GM12878 (cell line): ENCODE measurements around the gene CAMTA1. TPM values are rescaled to one million over a fixed set of nuclear protein-coding genes. Genes with fewer than 3 reads are reported as not detected.

Experiments used
- ATAC-seq: fragments of 200-7000 bp; cut with Tn5 transposase; 3 replicates; pipeline ENCODE4 v1.9.1; 2020; ENCODE audit warnings: mild to moderate bottlenecking, moderate library complexity
- BruUV-seq: library from RNA; stranded (reverse); fragments of 400-500 nt; replicated peaks from 2 replicates; lab custom pipeline; 2021; lab: Mats Ljungman, UMichigan
- CTCF ChIA-PET: fragments of 300-600 bp; sonication (Branson Sonifier 250); formaldehyde crosslinking; extraction: SDS; loops from one replicate; lab custom pipeline; 2021; ENCODE audit warnings: inconsistent platforms; lab: Yijun Ruan, JAX
- POLR2A ChIA-PET: fragments of 350-600 bp; formaldehyde crosslinking; extraction: SDS; loops from one replicate; lab custom pipeline; 2021; ENCODE audit warnings: inconsistent platforms; lab: Charles Lee
- RAD21 ChIA-PET: fragments of 300-600 bp; sonication (Branson Sonifier 250); formaldehyde crosslinking; loops from one replicate; lab custom pipeline; 2023; ENCODE audit warnings: antibody characterized with exemption; ENCODE audit not compliant: unreplicated experiment; lab: Charles Lee
- SMC1A ChIA-PET: fragments of 300-600 bp; sonication (Branson Sonifier 250); formaldehyde crosslinking; loops from one replicate; lab custom pipeline; 2023; ENCODE audit not compliant: unreplicated experiment, uncharacterized antibody; lab: Charles Lee
- DNase-seq: peaks from one replicate; pipeline ENCODE4 v3.0.0-alpha.2; 2011; ENCODE audit warnings: low read depth, low spot score
- FAIRE-seq: peaks from 3 replicates; lab custom pipeline; 2011; peaks lifted over from hg19 to GRCh38; lab: Jason Lieb, UNC
- H2AFZ ChIP-seq: 2 replicates; pipeline ENCODE4 v1.6.0; 2011; ENCODE audit warnings: low read depth, low read length, control low read depth; ENCODE audit not compliant: control insufficient read depth
- H3K27ac ChIP-seq: 2 replicates; pipeline ENCODE4 v1.5.1; 2011; ENCODE audit warnings: control low read depth; ENCODE audit not compliant: control insufficient read depth, insufficient read depth
- H3K27me3 ChIP-seq, 2 experiments: replicated peaks in 1 of 2; 2 replicates each; pipeline versions ENCODE4 v1.6.0 to v1.6.1; 2011; ENCODE audit warnings: low read length in 1 of 2; ENCODE audit not compliant: control insufficient read depth in 2 of 2, insufficient read depth in 2 of 2
- H3K36me3 ChIP-seq, 2 experiments: 2 replicates each; pipeline ENCODE4 v1.5.1; 2011; ENCODE audit warnings: low read length in 1 of 2; ENCODE audit not compliant: control insufficient read depth in 2 of 2, insufficient read depth in 2 of 2
- H3K4me1 ChIP-seq: 2 replicates; pipeline ENCODE4 v1.6.1; 2011; ENCODE audit warnings: mild to moderate bottlenecking, low read length, moderate library complexity, mixed read lengths; ENCODE audit not compliant: control insufficient read depth, insufficient read depth
- H3K4me2 ChIP-seq: 2 replicates; pipeline ENCODE4 v1.6.0; 2011; ENCODE audit warnings: control low read depth; ENCODE audit not compliant: control insufficient read depth, insufficient read depth
- H3K4me3 ChIP-seq: fragments of 200-600 bp; sonication (generic); 2 replicates; pipeline ENCODE4 v1.5.1; 2016
- H3K79me2 ChIP-seq: 2 replicates; pipeline ENCODE4 v1.6.0; 2011; ENCODE audit warnings: low read length; ENCODE audit not compliant: control insufficient read depth, insufficient read depth
- H3K9ac ChIP-seq: 2 replicates; pipeline ENCODE4 v1.8.0; 2011; ENCODE audit warnings: low read length, control low read depth, mixed read lengths; ENCODE audit not compliant: control insufficient read depth, insufficient read depth
- H3K9me3 ChIP-seq: replicated peaks from 3 replicates; pipeline ENCODE4 v1.5.1; 2011; ENCODE audit warnings: mild to moderate bottlenecking, low read length; ENCODE audit not compliant: control insufficient read depth, insufficient read depth
- H4K20me1 ChIP-seq: 2 replicates; pipeline ENCODE4 v1.6.0; 2011; ENCODE audit not compliant: control insufficient read depth, insufficient read depth
- EED ChIP-seq: sonication (generic); IDR thresholded peaks from 2 replicates; pipeline ENCODE4 v1.6.1; 2016; ENCODE audit warnings: antibody characterized with exemption, low read depth
- EZH2 ChIP-seq: IDR thresholded peaks from 2 replicates; pipeline ENCODE4 v1.6.1; 2012; ENCODE audit warnings: low read depth, mild to moderate bottlenecking, control low read depth, inconsistent platforms, low read length, borderline replicate concordance; ENCODE audit not compliant: control insufficient read depth
- GABPA ChIP-seq: IDR thresholded peaks from 2 replicates; pipeline ENCODE4 v1.6.1; 2014; ENCODE audit warnings: antibody characterized with exemption, low read depth, mild to moderate bottlenecking, inconsistent platforms
- JUNB ChIP-seq: IDR thresholded peaks from 2 replicates; pipeline ENCODE4 v1.6.1; 2016; ENCODE audit warnings: antibody characterized with exemption, mild to moderate bottlenecking
- KDM1A ChIP-seq: fragments of 200-600 bp; sonication (generic); IDR thresholded peaks from 2 replicates; pipeline ENCODE4 v1.6.1; 2016; ENCODE audit warnings: borderline replicate concordance
- NR2F1 ChIP-seq: fragments of 450-650 bp; conservative IDR thresholded peaks from 2 replicates; pipeline ENCODE4 v1.6.1; 2017; ENCODE audit warnings: mild to moderate bottlenecking
- RBBP5 ChIP-seq: fragments of 200-600 bp; sonication (generic); conservative IDR thresholded peaks from 2 replicates; pipeline ENCODE4 v1.6.1; 2016
- TCF3 ChIP-seq: IDR thresholded peaks from 2 replicates; pipeline ENCODE4 v1.6.1; 2012; ENCODE audit warnings: low read depth, mild to moderate bottlenecking, low read length, borderline replicate concordance; ENCODE audit not compliant: insufficient read depth
- YY1 ChIP-seq: IDR thresholded peaks from 2 replicates; pipeline ENCODE4 v1.6.1; 2011; ENCODE audit warnings: low read depth, mild to moderate bottlenecking, low read length
- ZNF217 ChIP-seq: fragments of 450-650 bp; IDR thresholded peaks from 2 replicates; pipeline ENCODE4 v1.6.1; 2017; ENCODE audit warnings: antibody characterized with exemption, mild to moderate bottlenecking
- WGBS: methylation state at CpG from one replicate; pipeline ENCODE4 v1.1.6; 2016; ENCODE audit warnings: low lambda C conversion rate; ENCODE audit not compliant: insufficient replicate concordance, insufficient coverage; ENCODE audit errors: missing lambda C conversion rate; 5-methylcytosine and 5-hydroxymethylcytosine counted together
- in situ Hi-C: fragments of 300-500 bp; cut with MboI; formaldehyde crosslinking; loops from 9 replicates; pipeline ENCODE4 v1.14.3; 2018; ENCODE audit warnings: mixed read lengths
- intact Hi-C: fragments of 100-400 bp; cut with micrococcal nuclease; formaldehyde crosslinking; loops from one replicate; pipeline ENCODE4 v1.14.2; 2022; ENCODE audit not compliant: unreplicated experiment
- polyA plus RNA-seq, 11 experiments: library from polyadenylated mRNA; depleted of rRNA in 4 of 11; unstranded in 6 of 11; stranded (reverse) in 5 of 11; fragments of >200 nt; fragmentation: Nextera tagmentation in 4 of 11; fragmentation: Illumina TruSeq in 1 of 11; extraction: Ambion mirVana in 4 of 11; extraction: Trizol in 1 of 11; gene quantifications; 1 replicate in 1 of 11; 2 replicates in 10 of 11; pipeline versions ENCODE4 v1.2.1 to v1.2.3, GENCODE V29; 2011 to 2016; ENCODE audit warnings: inconsistent platforms in 2 of 11, missing spikeins in 2 of 11, low read depth in 1 of 11
- total RNA-seq, 4 experiments: library from RNA; depleted of rRNA in 3 of 4; stranded (reverse); fragments of >200 nt in 3 of 4; fragmentation: Illumina TruSeq in 1 of 4; extraction: Trizol in 1 of 4; gene quantifications; 2 replicates each; pipeline versions ENCODE4 v1.2.1 to v1.2.3, GENCODE V29; 2013 to 2021
- TF ChIP-seq, protein P1 (sequence below): fragments of 450-650 bp; formaldehyde crosslinking; IDR thresholded peaks from 2 replicates; pipeline ENCODE4 v1.4.0; 2020; ENCODE audit warnings: mild to moderate bottlenecking, moderate library complexity
- TF ChIP-seq, protein P2 (sequence below), 3 experiments: IDR thresholded peaks in 2 of 3; conservative IDR thresholded peaks in 1 of 3; 2 replicates each; pipeline ENCODE4 v1.5.1; 2011; ENCODE audit warnings: low read depth in 3 of 3, low read length in 3 of 3, mild to moderate bottlenecking in 3 of 3, control low read depth in 2 of 3, moderate library complexity in 2 of 3, inconsistent platforms in 1 of 3, mixed read lengths in 1 of 3; ENCODE audit not compliant: control insufficient read depth in 2 of 3, insufficient read depth in 1 of 3; ENCODE audit errors: extremely low read depth in 1 of 3
- TF ChIP-seq, protein P3 (sequence below): IDR thresholded peaks from 2 replicates; pipeline ENCODE4 v1.6.1; 2012; ENCODE audit warnings: improper control_type of control experiment, low read depth, low read length; ENCODE audit not compliant: insufficient replicate concordance
- TF ChIP-seq, protein P4 (sequence below): IDR thresholded peaks from 2 replicates; pipeline ENCODE4 v1.6.1; 2011; ENCODE audit warnings: low read depth, mild to moderate bottlenecking, low read length, moderate library complexity, borderline replicate concordance; ENCODE audit errors: extremely low read depth

CAMTA1 gene
- total and polyA plus RNA-seq, 10 of the 15 experiments (the other 5 are each of a cell fraction or from before 2014, with no cell fraction given) = 37.7 to 148 (median 76.4) TPM

DNA sequence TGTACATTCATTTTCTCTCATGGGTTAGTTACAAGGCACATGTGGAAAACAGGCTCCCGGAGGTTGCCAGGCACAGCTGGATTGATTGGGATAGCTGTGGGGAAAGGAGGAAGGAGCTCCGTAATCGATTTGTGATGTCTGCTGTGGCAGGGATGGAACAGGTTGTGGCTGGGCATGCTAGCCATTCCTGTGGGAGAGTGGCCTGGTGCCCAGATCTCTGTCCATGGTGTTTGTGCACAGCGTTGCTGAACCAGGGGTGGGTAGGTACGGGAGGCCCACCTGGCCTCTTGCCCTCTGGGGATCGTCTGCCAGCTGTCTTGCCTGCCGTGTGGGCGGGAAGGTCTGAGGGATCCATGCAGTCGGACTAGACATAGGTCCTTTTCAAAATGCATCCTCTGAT, 683.0 kb downstream of the CAMTA1 start:
- RAD21 ChIA-PET = no interaction called here
- ATAC-seq (no peak), FAIRE-seq (no peak), DNase-seq (no peak)
- Histone ChIP-seq H4K20me1 (no peaks in the 10 kb centered on the region), H3K36me3 (no peaks in the 10 kb centered on the region), H3K4me3 (no peak overlapping the region), H3K9me3 (no peaks in the 10 kb centered on the region), H3K27ac (no peak overlapping the region), H2AFZ (no peak overlapping the region), H3K79me2 (no peaks in the 10 kb centered on the region), H3K9ac (no peak overlapping the region), H3K4me1 (peaks cover 10% of the 10 kb centered on the region), H3K27me3 (peaks cover 0 to 2% of the 10 kb centered on the region in 2 experiments; a peak in 2 of 4 replicates), H3K4me2 (no peak overlapping the region)
- CTCF ChIA-PET = no interaction called here
- POLR2A ChIA-PET = no interaction called here
- intact Hi-C loops (no loop called here), in situ Hi-C loops (no loop called here)
- SMC1A ChIA-PET = no interaction called here
- BruUV-seq = no TSS peak
- WGBS = 12% methylated on average over 9 of the region's 9 CpGs
- TF ChIP-seq, protein P1, sequence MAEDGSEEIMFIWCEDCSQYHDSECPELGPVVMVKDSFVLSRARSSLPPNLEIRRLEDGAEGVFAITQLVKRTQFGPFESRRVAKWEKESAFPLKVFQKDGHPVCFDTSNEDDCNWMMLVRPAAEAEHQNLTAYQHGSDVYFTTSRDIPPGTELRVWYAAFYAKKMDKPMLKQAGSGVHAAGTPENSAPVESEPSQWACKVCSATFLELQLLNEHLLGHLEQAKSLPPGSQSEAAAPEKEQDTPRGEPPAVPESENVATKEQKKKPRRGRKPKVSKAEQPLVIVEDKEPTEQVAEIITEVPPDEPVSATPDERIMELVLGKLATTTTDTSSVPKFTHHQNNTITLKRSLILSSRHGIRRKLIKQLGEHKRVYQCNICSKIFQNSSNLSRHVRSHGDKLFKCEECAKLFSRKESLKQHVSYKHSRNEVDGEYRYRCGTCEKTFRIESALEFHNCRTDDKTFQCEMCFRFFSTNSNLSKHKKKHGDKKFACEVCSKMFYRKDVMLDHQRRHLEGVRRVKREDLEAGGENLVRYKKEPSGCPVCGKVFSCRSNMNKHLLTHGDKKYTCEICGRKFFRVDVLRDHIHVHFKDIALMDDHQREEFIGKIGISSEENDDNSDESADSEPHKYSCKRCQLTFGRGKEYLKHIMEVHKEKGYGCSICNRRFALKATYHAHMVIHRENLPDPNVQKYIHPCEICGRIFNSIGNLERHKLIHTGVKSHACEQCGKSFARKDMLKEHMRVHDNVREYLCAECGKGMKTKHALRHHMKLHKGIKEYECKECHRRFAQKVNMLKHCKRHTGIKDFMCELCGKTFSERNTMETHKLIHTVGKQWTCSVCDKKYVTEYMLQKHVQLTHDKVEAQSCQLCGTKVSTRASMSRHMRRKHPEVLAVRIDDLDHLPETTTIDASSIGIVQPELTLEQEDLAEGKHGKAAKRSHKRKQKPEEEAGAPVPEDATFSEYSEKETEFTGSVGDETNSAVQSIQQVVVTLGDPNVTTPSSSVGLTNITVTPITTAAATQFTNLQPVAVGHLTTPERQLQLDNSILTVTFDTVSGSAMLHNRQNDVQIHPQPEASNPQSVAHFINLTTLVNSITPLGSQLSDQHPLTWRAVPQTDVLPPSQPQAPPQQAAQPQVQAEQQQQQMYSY = no peak
- no peak for TF ChIP-seq TCF3
- TF ChIP-seq JUNB = no peak
- TF ChIP-seq EED = no peak
- no peak for TF ChIP-seq YY1
- TF ChIP-seq, protein P2, sequence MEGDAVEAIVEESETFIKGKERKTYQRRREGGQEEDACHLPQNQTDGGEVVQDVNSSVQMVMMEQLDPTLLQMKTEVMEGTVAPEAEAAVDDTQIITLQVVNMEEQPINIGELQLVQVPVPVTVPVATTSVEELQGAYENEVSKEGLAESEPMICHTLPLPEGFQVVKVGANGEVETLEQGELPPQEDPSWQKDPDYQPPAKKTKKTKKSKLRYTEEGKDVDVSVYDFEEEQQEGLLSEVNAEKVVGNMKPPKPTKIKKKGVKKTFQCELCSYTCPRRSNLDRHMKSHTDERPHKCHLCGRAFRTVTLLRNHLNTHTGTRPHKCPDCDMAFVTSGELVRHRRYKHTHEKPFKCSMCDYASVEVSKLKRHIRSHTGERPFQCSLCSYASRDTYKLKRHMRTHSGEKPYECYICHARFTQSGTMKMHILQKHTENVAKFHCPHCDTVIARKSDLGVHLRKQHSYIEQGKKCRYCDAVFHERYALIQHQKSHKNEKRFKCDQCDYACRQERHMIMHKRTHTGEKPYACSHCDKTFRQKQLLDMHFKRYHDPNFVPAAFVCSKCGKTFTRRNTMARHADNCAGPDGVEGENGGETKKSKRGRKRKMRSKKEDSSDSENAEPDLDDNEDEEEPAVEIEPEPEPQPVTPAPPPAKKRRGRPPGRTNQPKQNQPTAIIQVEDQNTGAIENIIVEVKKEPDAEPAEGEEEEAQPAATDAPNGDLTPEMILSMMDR (IDR thresholded peaks at IDR 0.05 in 2 of 3, conservative IDR thresholded peaks at IDR 0.05 in 1 of 3; ENCODE audit: control insufficient read depth in 2 of 3, extremely low read depth in 1 of 3, insufficient read depth in 1 of 3, low read depth in 3 of 3, low read length in 3 of 3) = no peak
- TF ChIP-seq KDM1A = no peak
- TF ChIP-seq NR2F1 = no peak
- TF ChIP-seq, protein P3, sequence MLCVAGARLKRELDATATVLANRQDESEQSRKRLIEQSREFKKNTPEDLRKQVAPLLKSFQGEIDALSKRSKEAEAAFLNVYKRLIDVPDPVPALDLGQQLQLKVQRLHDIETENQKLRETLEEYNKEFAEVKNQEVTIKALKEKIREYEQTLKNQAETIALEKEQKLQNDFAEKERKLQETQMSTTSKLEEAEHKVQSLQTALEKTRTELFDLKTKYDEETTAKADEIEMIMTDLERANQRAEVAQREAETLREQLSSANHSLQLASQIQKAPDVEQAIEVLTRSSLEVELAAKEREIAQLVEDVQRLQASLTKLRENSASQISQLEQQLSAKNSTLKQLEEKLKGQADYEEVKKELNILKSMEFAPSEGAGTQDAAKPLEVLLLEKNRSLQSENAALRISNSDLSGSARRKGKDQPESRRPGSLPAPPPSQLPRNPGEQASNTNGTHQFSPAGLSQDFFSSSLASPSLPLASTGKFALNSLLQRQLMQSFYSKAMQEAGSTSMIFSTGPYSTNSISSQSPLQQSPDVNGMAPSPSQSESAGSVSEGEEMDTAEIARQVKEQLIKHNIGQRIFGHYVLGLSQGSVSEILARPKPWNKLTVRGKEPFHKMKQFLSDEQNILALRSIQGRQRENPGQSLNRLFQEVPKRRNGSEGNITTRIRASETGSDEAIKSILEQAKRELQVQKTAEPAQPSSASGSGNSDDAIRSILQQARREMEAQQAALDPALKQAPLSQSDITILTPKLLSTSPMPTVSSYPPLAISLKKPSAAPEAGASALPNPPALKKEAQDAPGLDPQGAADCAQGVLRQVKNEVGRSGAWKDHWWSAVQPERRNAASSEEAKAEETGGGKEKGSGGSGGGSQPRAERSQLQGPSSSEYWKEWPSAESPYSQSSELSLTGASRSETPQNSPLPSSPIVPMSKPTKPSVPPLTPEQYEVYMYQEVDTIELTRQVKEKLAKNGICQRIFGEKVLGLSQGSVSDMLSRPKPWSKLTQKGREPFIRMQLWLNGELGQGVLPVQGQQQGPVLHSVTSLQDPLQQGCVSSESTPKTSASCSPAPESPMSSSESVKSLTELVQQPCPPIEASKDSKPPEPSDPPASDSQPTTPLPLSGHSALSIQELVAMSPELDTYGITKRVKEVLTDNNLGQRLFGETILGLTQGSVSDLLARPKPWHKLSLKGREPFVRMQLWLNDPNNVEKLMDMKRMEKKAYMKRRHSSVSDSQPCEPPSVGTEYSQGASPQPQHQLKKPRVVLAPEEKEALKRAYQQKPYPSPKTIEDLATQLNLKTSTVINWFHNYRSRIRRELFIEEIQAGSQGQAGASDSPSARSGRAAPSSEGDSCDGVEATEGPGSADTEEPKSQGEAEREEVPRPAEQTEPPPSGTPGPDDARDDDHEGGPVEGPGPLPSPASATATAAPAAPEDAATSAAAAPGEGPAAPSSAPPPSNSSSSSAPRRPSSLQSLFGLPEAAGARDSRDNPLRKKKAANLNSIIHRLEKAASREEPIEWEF = no peak
- no peak for TF ChIP-seq GABPA
- TF ChIP-seq, protein P4, sequence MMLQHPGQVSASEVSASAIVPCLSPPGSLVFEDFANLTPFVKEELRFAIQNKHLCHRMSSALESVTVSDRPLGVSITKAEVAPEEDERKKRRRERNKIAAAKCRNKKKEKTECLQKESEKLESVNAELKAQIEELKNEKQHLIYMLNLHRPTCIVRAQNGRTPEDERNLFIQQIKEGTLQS = no peak
- no peak for TF ChIP-seq ZNF217
- no peak for TF ChIP-seq EZH2
- TF ChIP-seq RBBP5 = no peak
